Nephron progenitor cell (in vitro differentiated cells): ENCODE data around the gene KIDINS220.

Experiments used
- DNase-seq: peaks from one replicate; pipeline ENCODE4 v3.0.0; 2021
- H3K27ac Mint-ChIP-seq: 2 replicates; pipeline ENCODE4 v1.8.0; 2021; ENCODE audit warnings: mild to moderate bottlenecking, moderate library complexity, mixed read lengths
- H3K27me3 Mint-ChIP-seq: 2 replicates; pipeline ENCODE4 v1.8.0; 2021; ENCODE audit warnings: mild to moderate bottlenecking, low read depth, mixed read lengths; ENCODE audit not compliant: poor library complexity
- H3K36me3 Mint-ChIP-seq: 2 replicates; pipeline ENCODE4 v1.8.0; 2021; ENCODE audit warnings: low read depth, mixed read lengths
- H3K4me1 Mint-ChIP-seq: 2 replicates; pipeline ENCODE4 v1.8.0; 2021; ENCODE audit warnings: mixed read lengths
- H3K4me3 Mint-ChIP-seq: 2 replicates; pipeline ENCODE4 v1.8.0; 2021; ENCODE audit warnings: mild to moderate bottlenecking, moderate library complexity, mixed read lengths
- H3K9me3 Mint-ChIP-seq: 2 replicates; pipeline ENCODE4 v1.8.0; 2021; ENCODE audit warnings: mild to moderate bottlenecking, moderate library complexity, mixed read lengths
- CTCF ChIP-seq: fragments of 200-600 bp; sonication (generic); IDR thresholded peaks from 2 replicates; pipeline ENCODE4 v1.5.0; 2021; ENCODE audit warnings: antibody characterized with exemption

KIDINS220 gene

GRCh38 chr2:8714283-8714682, 123.1 kb downstream of the KIDINS220 start:
- Mint-ChIP-seq H3K27ac (no peak overlapping the region), H3K4me3 (no peak overlapping the region), H3K4me1 (peaks cover 21% of the 10 kb centered on the region), H3K27me3 (peaks cover 3% of the 10 kb centered on the region), H3K36me3 (peaks cover 7% of the 10 kb centered on the region), H3K9me3 (peaks cover 27% of the 10 kb centered on the region)
- no peak for DNase-seq
- TF ChIP-seq CTCF = no peak

- no peak for TF ChIP-seq CTCF
- H3K27me3 Mint-ChIP-seq = peaks cover 10% of the 10 kb centered on the region
- H3K36me3 Mint-ChIP-seq = peaks cover 10% of the 10 kb centered on the region
- H3K9me3 Mint-ChIP-seq = peaks cover 33% of the 10 kb centered on the region
- no peak overlapping the region for H3K4me3 Mint-ChIP-seq
- no peak for DNase-seq
- H3K27ac Mint-ChIP-seq = peak overlapping the region; percentile 6
- peaks cover 20% of the 10 kb centered on the region for H3K4me1 Mint-ChIP-seq
These were observed 126.5 kb downstream of the KIDINS220 start for GRCh38 chr2:8710951-8711350.

GRCh38 chr2:8709611-8710010, 127.8 kb downstream of the KIDINS220 start:
- TF ChIP-seq CTCF = no peak
- Mint-ChIP-seq H3K36me3 (peaks cover 5% of the 10 kb centered on the region), H3K4me3 (no peak overlapping the region), H3K27ac (no peak overlapping the region), H3K9me3 (peaks cover 27% of the 10 kb centered on the region), H3K27me3 (peaks cover 10% of the 10 kb centered on the region), H3K4me1 (peaks cover 11% of the 10 kb centered on the region)
- no peak for DNase-seq

- H3K4me3 Mint-ChIP-seq = no peak overlapping the region
- H3K36me3 Mint-ChIP-seq = peaks cover 5% of the 10 kb centered on the region
- H3K27me3 Mint-ChIP-seq = peaks cover 10% of the 10 kb centered on the region
- H3K27ac Mint-ChIP-seq = no peak overlapping the region
- peaks cover 21% of the 10 kb centered on the region for H3K9me3 Mint-ChIP-seq
- no peak for TF ChIP-seq CTCF
- no peak for DNase-seq
- no peaks in the 10 kb centered on the region for H3K4me1 Mint-ChIP-seq
These were observed 132.5 kb downstream of the KIDINS220 start for GRCh38 chr2:8704906-8705305.

- H3K36me3 Mint-ChIP-seq = peaks cover under 1% of the 10 kb centered on the region
- H3K4me1 Mint-ChIP-seq = no peaks in the 10 kb centered on the region
- TF ChIP-seq CTCF = no peak
- H3K27ac Mint-ChIP-seq = no peak overlapping the region
- peaks cover 14% of the 10 kb centered on the region for H3K9me3 Mint-ChIP-seq
- no peak overlapping the region for H3K4me3 Mint-ChIP-seq
- no peak for DNase-seq
- peaks cover 3% of the 10 kb centered on the region for H3K27me3 Mint-ChIP-seq
These were observed 135.6 kb downstream of the KIDINS220 start for GRCh38 chr2:8701681-8702379.

- Mint-ChIP-seq H3K27ac (no peak overlapping the region), H3K27me3 (no peaks in the 10 kb centered on the region), H3K36me3 (peaks cover 5% of the 10 kb centered on the region), H3K4me1 (no peaks in the 10 kb centered on the region), H3K9me3 (peaks cover 18% of the 10 kb centered on the region), H3K4me3 (no peak overlapping the region)
- no peak for TF ChIP-seq CTCF
- no peak for DNase-seq
These were observed 137.6 kb downstream of the KIDINS220 start for GRCh38 chr2:8699839-8700238.
